ENCODE results near the gene RAB37. TPM values are rescaled to one million over a fixed set of nuclear protein-coding genes. Genes with fewer than 3 reads are reported as not detected.

Gene RAB37
- total and polyA plus RNA-seq, 2 donors (not counting 1 experiment from before 2014, with no cell fraction given) = 67.6 to 76.8 TPM

DNA sequence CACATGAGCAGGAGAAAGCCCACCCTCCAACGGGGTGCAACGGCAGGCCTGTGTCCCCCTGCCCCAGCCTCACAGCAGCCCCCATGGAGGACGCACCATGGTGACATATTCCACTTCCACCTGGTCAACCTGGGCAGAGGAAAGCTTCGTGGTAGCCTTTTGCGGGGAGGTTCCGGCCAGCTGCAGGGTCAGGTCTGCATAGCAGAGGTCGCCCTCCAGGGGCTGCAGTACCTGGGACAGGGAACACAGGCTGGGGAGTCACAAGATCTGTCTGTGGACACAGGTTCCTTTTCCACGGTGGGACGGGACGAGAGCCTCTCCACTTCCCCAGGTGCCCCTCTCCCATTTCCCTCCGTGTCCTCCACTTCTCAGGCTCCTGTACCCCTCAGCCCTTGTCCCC lies 41.4 kb upstream of the RAB37 start:
- H3K4me1 ChIP-seq (ENCODE audit: control insufficient read depth in 2 of 2, insufficient read depth in 2 of 2, low read length in 2 of 2) = no peaks in the 10 kb centered on the region
- Mint-ChIP-seq H3K27me3 (peaks cover 23% of the 10 kb centered on the region), H3K27ac (no peak overlapping the region), H3K4me3 (no peak overlapping the region), H3K4me1 (peaks cover under 1% of the 10 kb centered on the region), H3K9me3 (ENCODE audit: insufficient read depth) (no peaks in the 10 kb centered on the region)
- H3K4me3 ChIP-seq (ENCODE audit: control extremely low read depth in 1 of 5, extremely low read depth in 1 of 5, insufficient read depth in 1 of 5, low read depth in 2 of 5, low read length in 4 of 5) = no peak overlapping the region
- intact Hi-C loops (cut with micrococcal nuclease) = no loop called here
- ChIA-PET CTCF (no interaction called here), POLR2A (interaction anchor here (0.5 kb wide), 1 partner anchor 374 kb away, joined by 3 read pairs; no protein-coding TSS in a partner anchor)
- H3K27ac ChIP-seq (ENCODE audit: low read length in 2 of 2) = no peak overlapping the region
- H2AFZ ChIP-seq (ENCODE audit: insufficient read depth, low read depth, low read length, poor library complexity, severe bottlenecking) = no peak overlapping the region
- WGBS (ENCODE audit: insufficient coverage) = 92% methylated on average over 9 of the region's 11 CpGs
- no peak overlapping the region for H3K4me2 ChIP-seq (replicated peaks; ENCODE audit: low read depth, low read length, poor library complexity, severe bottlenecking)
- H4K20me1 ChIP-seq (ENCODE audit: control insufficient read depth, insufficient read depth, low read length, poor library complexity, severe bottlenecking) = no peaks in the 10 kb centered on the region
- peaks cover 0 to 24% (median 4%) of the 10 kb centered on the region in 4 experiments for H3K27me3 ChIP-seq (replicated peaks in 1 of 4; ENCODE audit: control extremely low read depth in 1 of 4, control insufficient read depth in 3 of 4, insufficient read depth in 4 of 4, low read length in 3 of 4)
- H3K79me2 ChIP-seq (ENCODE audit: control insufficient read depth, insufficient read depth, low read length) = no peaks in the 10 kb centered on the region
- TF ChIP-seq, protein P1, sequence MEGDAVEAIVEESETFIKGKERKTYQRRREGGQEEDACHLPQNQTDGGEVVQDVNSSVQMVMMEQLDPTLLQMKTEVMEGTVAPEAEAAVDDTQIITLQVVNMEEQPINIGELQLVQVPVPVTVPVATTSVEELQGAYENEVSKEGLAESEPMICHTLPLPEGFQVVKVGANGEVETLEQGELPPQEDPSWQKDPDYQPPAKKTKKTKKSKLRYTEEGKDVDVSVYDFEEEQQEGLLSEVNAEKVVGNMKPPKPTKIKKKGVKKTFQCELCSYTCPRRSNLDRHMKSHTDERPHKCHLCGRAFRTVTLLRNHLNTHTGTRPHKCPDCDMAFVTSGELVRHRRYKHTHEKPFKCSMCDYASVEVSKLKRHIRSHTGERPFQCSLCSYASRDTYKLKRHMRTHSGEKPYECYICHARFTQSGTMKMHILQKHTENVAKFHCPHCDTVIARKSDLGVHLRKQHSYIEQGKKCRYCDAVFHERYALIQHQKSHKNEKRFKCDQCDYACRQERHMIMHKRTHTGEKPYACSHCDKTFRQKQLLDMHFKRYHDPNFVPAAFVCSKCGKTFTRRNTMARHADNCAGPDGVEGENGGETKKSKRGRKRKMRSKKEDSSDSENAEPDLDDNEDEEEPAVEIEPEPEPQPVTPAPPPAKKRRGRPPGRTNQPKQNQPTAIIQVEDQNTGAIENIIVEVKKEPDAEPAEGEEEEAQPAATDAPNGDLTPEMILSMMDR (IDR thresholded peaks at IDR 0.05) = no peak
- no peak for TF ChIP-seq EZH2 (IDR thresholded peaks at IDR 0.05; ENCODE audit: borderline replicate concordance, insufficient read depth, low read depth, low read length, poor library complexity, severe bottlenecking)
- peaks cover 0 to 7% (median 0%) of the 10 kb centered on the region in 3 donors for H3K9me3 ChIP-seq (ENCODE audit: control extremely low read depth in 1 of 3, control insufficient read depth in 2 of 3, insufficient read depth in 1 of 3, low read length in 2 of 3)
- no peak for ATAC-seq (ENCODE audit: low read depth)
- DNase-seq = no peak
- H3K36me3 ChIP-seq (replicated peaks in 1 of 2; ENCODE audit: control extremely low read depth in 1 of 2, control insufficient read depth in 1 of 2, extremely low read depth in 1 of 2, insufficient read depth in 2 of 2, low read length in 1 of 2) = no peaks in the 10 kb centered on the region
- H3K9ac ChIP-seq (ENCODE audit: low read length) = no peak overlapping the region

GRCh38 chr17:74697515-74697914 lies 39.5 kb upstream of the RAB37 start:
- Histone ChIP-seq H3K4me1 (ENCODE audit: control insufficient read depth in 2 of 2, insufficient read depth in 2 of 2, low read length in 2 of 2) (no peaks in the 10 kb centered on the region), H4K20me1 (ENCODE audit: control insufficient read depth, insufficient read depth, low read length, poor library complexity, severe bottlenecking) (no peaks in the 10 kb centered on the region), H3K27ac (ENCODE audit: low read length in 2 of 2) (no peak overlapping the region), H3K4me3 (ENCODE audit: control extremely low read depth in 1 of 5, extremely low read depth in 1 of 5, insufficient read depth in 1 of 5, low read depth in 2 of 5, low read length in 4 of 5) (no peak overlapping the region), H3K27me3 (replicated peaks in 1 of 4; ENCODE audit: control extremely low read depth in 1 of 4, control insufficient read depth in 3 of 4, insufficient read depth in 4 of 4, low read length in 3 of 4) (peaks cover 0 to 29% (median 2%) of the 10 kb centered on the region in 4 experiments), H3K9me3 (ENCODE audit: control extremely low read depth in 1 of 3, control insufficient read depth in 2 of 3, insufficient read depth in 1 of 3, low read length in 2 of 3) (peaks cover 0 to 7% (median 0%) of the 10 kb centered on the region in 3 donors), H2AFZ (ENCODE audit: insufficient read depth, low read depth, low read length, poor library complexity, severe bottlenecking) (no peak overlapping the region), H3K79me2 (ENCODE audit: control insufficient read depth, insufficient read depth, low read length) (no peaks in the 10 kb centered on the region), H3K9ac (ENCODE audit: low read length) (no peak overlapping the region), H3K36me3 (replicated peaks in 1 of 2; ENCODE audit: control extremely low read depth in 1 of 2, control insufficient read depth in 1 of 2, extremely low read depth in 1 of 2, insufficient read depth in 2 of 2, low read length in 1 of 2) (no peaks in the 10 kb centered on the region), H3K4me2 (replicated peaks; ENCODE audit: low read depth, low read length, poor library complexity, severe bottlenecking) (no peak overlapping the region)
- no peaks in the 10 kb centered on the region for H3K4me1 Mint-ChIP-seq
- peaks cover 23% of the 10 kb centered on the region for H3K27me3 Mint-ChIP-seq
- ATAC-seq (ENCODE audit: low read depth) (no peak), DNase-seq (no peak)
- no peak overlapping the region for H3K4me3 Mint-ChIP-seq
- intact Hi-C loops (cut with micrococcal nuclease) = no loop called here
- 80% methylated on average over 1 of the region's 2 CpGs for WGBS (ENCODE audit: insufficient coverage)
- H3K9me3 Mint-ChIP-seq (ENCODE audit: insufficient read depth) = no peaks in the 10 kb centered on the region
- POLR2A ChIA-PET = interaction anchor here (0.7 kb wide), 1 partner anchor 121 kb away, joined by 7 read pairs; no protein-coding TSS in a partner anchor
- TF ChIP-seq, protein P1 (IDR thresholded peaks at IDR 0.05) = no peak
- TF ChIP-seq EZH2 (IDR thresholded peaks at IDR 0.05; ENCODE audit: borderline replicate concordance, insufficient read depth, low read depth, low read length, poor library complexity, severe bottlenecking) = no peak
- CTCF ChIA-PET = interaction anchor here (0.6 kb wide), 1 partner anchor 40 kb away, joined by 3 read pairs; no protein-coding TSS in a partner anchor
- H3K27ac Mint-ChIP-seq = no peak overlapping the region
